Hematopoietic multipotent progenitor cell treated with erythropoietin and hydrocortisone succinate and interleukin-3 and kit ligand, for 17 days (in vitro differentiated cells): ENCODE measurements around the gene TOM1L1.

Experiments
- DNase-seq: peaks from one replicate; pipeline ENCODE4 v3.0.0-alpha.2; 2015; ENCODE audit warnings: low spot score

Gene TOM1L1

GRCh38 chr17:54898576-54898975 is 2.1 kb upstream of the TOM1L1 start:
- DNase-seq, result no peak

DNA sequence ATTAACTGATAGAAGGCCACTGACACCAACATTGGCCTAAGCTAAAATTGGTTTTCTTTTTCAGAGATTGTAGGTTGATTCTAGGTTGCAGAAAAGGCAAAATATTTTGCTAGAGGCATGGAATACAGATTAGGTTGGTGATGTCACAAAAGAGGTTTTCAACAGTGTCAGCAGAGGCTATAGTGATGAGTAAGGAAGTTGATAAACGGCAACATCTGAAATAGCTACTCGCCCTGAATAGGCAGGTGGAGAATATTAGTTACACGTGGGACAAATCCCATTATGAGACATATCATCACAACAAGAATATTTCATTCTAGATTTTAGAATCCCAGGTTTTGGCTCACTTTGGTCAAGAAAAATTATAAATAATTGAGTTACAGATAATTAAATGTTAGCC is 1.5 kb upstream of the TOM1L1 start:
- no peak for DNase-seq

- DNase-seq, result no peak
Observed at GRCh38 chr17:54899721-54900456, 763 bp upstream of the TOM1L1 start.

- no peak for DNase-seq
Observed at GRCh38 chr17:54901230-54901822, 674 bp downstream of the TOM1L1 start.

DNA sequence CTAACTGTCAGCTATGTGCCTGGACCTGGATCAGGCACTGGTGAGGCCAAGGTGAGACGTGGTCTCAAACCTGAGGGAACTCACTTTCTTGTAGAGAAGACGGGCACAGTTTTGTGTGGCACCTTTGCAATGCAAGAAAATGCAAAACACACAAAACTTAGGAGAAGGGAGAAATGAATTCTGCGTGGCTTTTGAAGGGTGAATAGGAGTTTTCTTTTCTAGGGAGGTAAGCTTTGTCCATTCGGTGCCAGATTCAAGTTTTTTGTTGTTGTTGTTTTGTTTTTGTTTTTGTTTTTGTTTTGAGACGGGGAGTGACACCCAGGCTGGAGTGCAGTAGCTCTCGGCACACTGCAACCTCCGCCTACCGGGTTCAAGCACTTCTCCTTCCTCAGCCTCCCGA is 1.4 kb downstream of the TOM1L1 start:
- DNase-seq, result no peak

DNA sequence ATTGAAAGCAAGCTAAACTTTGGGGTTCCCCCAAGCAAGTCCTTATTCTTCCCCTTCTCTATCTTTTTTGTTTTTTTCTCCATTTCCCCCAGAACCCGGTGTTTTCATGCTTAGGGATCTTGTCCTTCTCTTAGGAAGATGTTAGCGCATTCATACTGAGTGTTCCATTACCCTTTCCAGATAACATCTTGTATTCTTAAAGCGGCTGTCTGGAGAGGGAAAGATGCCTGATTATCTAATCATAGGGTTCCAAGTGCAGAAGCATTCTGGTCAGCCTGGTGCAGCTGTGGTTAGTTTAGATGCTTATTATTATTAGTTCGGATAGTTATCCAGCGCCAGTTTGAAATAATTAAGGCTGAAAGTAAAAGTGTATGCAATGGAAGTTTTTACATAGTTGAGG is 2.0 kb downstream of the TOM1L1 start:
- DNase-seq, result no peak

DNA sequence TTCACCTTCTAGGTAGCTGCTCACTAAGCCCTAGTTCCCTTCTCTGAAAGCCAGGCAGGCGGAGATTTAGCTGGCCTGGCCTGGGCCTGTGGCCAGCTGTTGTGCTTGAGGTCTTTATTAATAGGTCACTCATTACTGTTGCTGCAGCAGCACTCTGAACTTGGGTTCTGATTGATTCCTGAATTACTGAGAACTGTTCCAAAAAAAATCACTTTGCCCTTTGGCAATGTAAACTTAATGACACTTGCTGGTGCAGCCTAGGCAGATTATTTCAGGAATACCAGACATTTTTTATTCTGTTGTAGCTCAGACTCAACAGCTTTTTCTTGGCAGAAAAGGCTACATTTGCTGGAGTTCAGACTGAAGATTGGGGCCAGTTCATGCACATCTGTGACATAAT is 2.7 kb downstream of the TOM1L1 start:
- DNase-seq, result no peak

DNA sequence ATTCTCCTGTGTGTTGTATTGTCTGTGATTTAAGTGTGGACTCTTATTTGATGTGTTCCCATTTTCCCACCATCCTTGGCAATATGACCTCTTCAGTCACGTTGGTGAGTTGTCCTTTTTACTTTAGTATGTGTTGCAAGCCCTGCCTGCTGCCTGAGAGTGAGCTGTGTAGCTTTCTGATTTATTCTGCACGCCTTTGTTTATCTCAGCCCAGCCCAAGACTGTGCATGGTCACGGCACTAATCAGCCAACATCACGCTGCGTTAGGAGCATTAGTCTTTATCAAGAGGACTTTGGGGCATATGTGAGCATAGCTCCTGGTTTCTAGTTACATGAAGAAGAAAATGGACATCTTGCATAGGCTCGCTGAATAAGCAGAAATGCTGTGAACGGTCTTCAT is 6.0 kb downstream of the TOM1L1 start:
- no peak for DNase-seq

DNA sequence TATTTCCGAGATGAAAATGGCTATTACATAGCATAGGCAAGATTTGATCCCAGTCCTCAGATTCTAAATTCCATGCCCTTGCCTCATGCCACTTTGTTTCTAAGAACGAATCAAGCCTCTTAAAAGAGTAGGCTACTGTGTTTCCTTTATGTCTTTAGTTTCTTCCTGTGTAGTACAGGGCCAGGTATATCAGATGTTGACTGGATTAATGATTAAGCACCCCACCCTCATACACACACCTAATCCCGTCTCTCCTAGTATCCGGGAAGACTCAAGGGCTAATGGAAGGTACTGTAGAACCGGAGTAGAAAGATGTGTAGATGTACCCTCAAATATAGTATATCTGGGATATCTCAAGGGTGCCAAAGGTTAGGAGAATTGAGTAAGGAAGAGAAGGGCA is 6.7 kb downstream of the TOM1L1 start:
- DNase-seq, result no peak

DNA sequence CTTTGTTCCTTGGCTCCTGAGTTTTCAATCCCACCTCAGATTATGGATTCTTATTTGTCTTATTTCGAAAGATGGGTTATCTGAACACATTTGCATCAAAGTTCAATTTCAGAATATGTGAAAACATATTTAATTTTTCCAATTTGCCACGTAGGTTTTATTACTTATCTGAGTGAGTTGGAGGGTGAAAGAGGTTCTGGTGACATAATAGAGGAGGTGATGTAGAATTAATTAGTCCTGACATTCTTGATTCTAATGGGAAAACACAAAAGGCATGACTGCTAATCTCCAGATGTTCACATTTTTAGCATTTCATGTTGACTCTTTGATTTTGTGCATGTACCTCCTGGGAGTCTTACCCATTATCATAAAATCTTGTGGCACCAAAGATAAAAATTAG is 9.1 kb downstream of the TOM1L1 start:
- DNase-seq, result no peak

DNA sequence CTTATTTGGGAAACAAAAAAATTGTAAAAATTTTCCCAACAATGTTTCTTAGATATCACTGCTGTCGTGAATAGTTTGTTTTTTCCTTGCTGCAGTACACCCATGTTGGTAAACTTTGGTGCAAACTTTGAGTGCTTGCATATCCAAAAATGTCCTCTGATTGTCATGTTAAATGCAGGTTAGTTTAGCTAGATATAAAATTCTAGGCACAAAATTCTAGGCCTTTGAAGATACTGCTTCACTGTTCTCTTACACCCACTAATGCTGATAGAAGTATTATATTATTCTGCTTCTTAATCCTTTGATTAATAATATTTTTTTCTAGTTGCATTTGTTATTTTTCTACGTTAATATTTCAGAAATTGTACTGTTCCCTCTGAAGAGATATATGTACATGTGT is 16.1 kb downstream of the TOM1L1 start:
- DNase-seq, result no peak

DNA sequence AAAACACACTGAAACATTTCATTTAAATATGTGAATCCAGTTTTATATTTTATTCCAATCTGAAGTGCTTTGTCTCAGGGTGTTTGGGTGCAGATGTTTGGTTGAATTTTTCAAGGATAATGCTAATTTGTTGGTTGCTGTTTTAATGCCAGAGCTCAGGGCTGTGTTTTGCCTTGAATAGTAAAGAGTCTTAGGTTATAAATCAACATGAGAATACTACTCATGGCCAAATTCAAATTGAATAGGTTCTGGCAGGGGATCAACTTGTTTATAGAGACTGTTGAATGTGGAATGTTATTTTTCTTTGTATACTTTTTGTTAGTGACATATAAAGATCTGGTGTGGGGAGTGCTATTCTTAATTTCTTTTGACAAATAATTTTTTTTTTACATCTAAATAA is 18.8 kb downstream of the TOM1L1 start:
- no peak for DNase-seq

GRCh38 chr17:54920819-54921218 is 20.2 kb downstream of the TOM1L1 start:
- DNase-seq, result no peak

- no peak for DNase-seq
Observed at GRCh38 chr17:54924405-54924804, 23.8 kb downstream of the TOM1L1 start.

DNA sequence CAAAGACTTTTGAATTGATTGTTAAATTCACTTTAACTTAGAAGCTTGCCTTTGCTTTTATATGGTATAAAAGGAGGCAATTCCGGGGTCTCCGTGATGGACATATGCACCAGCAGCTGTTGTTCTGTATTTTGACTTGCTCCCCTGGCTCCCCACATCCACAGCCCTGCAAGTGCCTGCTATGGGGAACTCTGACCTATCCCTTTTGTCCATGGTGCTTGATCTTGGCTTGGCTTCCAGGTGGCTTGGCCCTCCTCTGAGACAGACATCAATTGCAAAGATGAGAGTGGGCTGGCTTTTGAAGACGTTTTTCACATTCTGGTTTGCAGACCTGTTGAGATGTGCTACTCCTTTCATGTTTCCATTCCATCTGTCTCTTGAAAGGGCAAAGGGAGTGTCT is 26.9 kb downstream of the TOM1L1 start:
- DNase-seq, result no peak

DNA sequence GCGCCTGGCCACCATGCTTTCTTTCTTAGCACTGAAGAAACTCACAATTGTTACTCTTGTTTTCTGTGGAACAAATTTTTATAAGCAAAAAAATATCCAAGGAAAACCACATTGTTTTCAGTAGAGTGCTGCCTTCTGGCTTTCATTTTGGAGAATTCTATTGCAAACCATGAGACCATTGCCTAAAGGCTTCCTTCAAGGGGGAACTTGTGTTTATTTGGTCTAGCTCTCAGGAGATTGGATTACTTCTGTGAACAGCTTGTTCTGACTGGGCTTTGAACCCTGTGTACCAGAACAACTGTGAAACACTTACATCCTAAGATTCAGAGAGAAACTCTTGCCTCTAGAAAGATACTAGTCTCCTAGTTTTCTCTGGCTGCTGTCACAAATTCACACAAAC is 32.1 kb downstream of the TOM1L1 start:
- DNase-seq, result no peak

- DNase-seq, result no peak
Observed at GRCh38 chr17:54933921-54934320, 33.3 kb downstream of the TOM1L1 start.

DNA sequence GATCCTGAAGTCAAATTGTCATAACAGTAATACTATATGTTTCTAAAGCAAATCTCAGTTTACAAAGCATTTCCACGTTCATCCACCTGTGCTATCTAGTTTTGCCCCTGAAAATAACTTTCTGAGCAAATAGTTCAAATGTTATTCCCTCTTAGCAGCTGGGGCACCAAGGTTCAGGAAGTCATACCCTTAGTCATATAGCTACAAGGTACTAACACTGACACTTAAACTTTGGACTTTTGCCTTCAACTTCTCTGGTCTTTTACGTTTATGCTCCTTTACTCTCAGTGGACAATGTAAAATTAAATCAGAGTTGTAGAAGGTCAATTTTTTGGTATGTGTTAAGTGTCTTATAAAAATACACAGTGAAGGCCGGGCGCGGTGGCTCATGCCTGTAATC is 34.8 kb downstream of the TOM1L1 start:
- no peak for DNase-seq

DNA sequence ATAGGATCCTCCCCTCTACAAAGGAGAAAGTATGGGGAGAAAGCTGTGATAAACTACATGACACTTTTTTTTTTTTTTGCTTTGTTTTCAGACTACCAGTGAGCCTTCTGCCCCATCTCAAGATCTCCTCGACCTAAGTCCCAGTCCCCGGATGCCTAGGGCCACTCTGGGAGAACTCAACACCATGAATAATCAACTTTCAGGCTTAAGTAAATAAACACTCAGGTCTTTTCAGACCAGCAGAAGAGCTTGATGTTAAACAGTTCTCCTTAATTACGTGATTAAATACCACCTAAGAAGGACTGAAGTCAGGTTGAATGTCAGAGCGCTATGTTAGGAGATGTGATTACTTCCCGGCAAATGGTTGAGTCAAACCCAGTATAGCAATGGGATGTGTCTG is 36.4 kb downstream of the TOM1L1 start:
- DNase-seq, result no peak

DNA sequence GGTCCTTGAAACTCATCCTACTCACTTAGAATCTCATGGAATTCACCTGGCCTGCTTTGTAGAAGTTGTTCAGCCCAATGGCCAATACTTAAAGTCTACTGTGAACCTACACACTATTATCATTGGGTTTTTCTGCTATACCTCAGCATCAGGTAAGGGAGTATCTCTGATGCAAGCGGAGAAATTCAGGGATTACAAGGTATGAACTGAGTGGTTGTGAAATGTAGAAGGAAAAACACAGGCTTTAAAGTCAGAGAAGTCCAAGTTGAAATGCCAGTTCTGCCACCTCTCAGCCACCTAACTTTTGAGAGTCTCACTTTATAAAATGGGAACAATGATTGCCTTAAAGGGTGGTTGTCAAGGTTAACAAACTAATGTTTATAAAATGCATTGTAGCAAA is 36.8 kb downstream of the TOM1L1 start:
- DNase-seq, result no peak

DNA sequence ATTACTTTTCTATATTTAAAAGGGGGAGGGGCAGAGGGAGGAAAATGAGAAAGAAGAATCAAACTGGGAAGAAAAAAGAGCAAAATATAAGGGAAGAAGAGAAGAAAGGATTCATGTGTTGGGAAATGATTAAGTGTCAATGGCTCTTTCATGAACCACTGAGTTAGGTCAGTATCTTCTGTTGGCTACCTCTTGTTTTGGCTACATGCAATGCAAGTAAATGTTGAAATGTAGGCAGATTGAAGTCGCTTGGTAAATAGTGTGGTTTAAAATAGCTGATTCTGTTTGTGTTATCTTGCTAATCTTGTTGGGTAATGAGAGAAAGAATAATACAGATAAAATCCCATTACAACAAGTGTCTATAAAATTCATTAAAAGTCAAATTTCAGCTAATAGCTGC is 40.6 kb downstream of the TOM1L1 start:
- DNase-seq, result no peak

- no peak for DNase-seq
Observed at GRCh38 chr17:54944796-54945195, 44.1 kb downstream of the TOM1L1 start.

DNA sequence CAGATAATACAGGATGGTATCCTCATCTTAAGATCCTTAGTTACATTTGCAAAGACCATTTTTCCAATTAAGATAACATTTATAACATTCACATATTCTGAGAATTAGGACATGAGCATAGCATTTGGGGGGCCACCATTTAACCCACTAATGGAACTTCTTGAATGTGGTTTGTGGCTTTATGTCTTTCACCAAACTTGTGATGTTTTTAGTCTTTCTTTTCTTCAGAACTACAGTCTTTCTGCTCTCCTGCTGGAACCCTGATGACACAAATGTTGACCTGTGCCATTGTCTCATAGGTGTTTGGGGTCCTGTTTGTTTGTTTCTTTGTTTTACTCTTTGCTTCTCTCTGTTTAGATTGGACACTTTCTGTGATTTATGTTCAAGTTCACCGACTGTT is 44.6 kb downstream of the TOM1L1 start:
- no peak for DNase-seq

DNA sequence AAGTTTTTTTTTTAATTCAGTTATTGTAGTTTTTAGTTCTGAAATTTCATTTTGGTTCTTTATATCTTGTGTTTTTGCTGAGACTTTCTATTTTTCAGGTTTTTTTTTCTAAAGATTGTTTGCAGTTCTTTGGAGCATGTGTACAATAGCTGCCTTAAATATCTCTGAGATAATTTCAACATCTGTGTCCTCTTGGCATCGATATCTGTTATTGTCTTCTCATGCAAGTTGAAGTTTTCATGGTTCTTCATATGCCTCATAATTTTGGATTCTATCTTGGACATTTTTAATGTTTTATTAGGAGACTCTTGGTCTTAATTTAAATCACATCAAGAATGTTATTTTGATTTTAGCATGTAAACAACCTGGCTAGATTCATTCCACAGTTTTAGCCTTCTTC is 45.0 kb downstream of the TOM1L1 start:
- DNase-seq, result no peak
